ENCODE results near the gene DCST1. TPM values are rescaled to one million over a fixed set of nuclear protein-coding genes. Genes with fewer than 3 reads are reported as not detected.

DCST1 gene
- total RNA-seq, 1 experiment from 2014 or later = 0.32 TPM

DNA sequence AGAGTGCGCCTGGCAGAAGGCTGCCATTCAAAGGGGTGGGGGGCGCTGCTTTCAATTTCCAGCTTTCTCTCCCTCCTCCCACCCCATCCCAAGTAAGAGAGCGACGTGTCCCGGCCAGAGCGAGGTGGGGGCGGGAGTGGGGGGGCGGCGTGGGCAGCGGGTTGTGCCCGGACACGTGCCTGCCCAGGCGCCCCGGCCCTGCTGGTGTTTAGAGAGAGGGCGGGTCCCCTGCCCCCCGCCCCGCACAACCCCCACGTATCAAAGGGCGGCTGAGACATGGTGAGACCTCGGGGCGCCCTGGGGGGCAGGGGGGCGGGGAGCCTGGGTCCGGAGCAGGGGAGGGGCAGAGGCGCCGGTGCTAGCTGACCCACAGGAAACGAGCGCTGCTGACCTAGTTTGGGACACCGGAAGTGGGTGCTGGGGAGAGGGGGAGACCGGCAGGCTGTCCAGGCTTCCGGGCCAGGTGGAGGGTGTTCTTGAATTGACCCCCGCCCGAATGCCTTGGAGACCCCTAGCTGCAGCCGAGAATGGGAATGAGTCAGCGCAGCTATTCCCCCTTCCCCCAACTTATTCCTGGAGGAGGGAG is 29.8 kb upstream of the DCST1 start:
- BruUV-seq (replicated peaks) = no TSS peak
- ChIA-PET POLR2A (interaction anchor here (1.0 to 1.5 kb wide), 2 partner anchors 13 to 32 kb away, joined by 3 to 6 read pairs; no protein-coding TSS in a partner anchor), CTCF (interaction anchor here (1.2 to 2.3 kb wide), 2 partner anchors 12 to 47 kb away, joined by 3 to 7 read pairs; partner anchors contain the start of gene ADAM15), RAD21 (ENCODE audit: low non-redundant PET in 1 of 2, low total read pairs in 2 of 2, uncharacterized antibody in 2 of 2, unreplicated experiment in 2 of 2) (interaction anchor here in 1 of 2 experiments (0.7 kb wide), 1 partner anchor 81 kb away, joined by 3 read pairs; no protein-coding TSS in a partner anchor)
- no peaks in the 10 kb centered on the region for H3K9me2 ChIP-seq (ENCODE audit: insufficient read depth)
- peak; percentile 13; the same call in 1 of the 2 replicates for ATAC-seq
- peaks cover 0 to 2% of the 10 kb centered on the region in 2 experiments; a peak in 2 of 4 replicates for H3K36me3 ChIP-seq (ENCODE audit: control insufficient read depth in 1 of 2, insufficient read depth in 2 of 2, low read length in 2 of 2)
- H3K79me2 ChIP-seq (ENCODE audit: insufficient read depth, low read length) = peaks cover 63% of the 10 kb centered on the region
- H2AFZ ChIP-seq (ENCODE audit: low read depth, low read length, poor library complexity, severe bottlenecking) = no peak overlapping the region
- H3K4me2 ChIP-seq (ENCODE audit: low read length) = peak overlapping the region; percentile 80
- peak overlapping the region; percentile 97 for H3K27ac ChIP-seq (ENCODE audit: low read depth, low read length)
- TF ChIP-seq RAD21 (IDR thresholded peaks at IDR 0.05; ENCODE audit: low read depth) (no peak), POLR2A (IDR thresholded peaks at IDR 0.05; ENCODE audit: borderline replicate concordance, extremely low read depth, insufficient read depth, insufficient read length) (peak; percentile 38), POLR2AphosphoS5 (IDR thresholded peaks at IDR 0.05; ENCODE audit: low read depth, low read length) (peak; percentile 50; the same call in 1 of the 2 replicates), SIN3A (IDR thresholded peaks at IDR 0.05; ENCODE audit: low read depth) (no peak)
- TF ChIP-seq, protein P1, sequence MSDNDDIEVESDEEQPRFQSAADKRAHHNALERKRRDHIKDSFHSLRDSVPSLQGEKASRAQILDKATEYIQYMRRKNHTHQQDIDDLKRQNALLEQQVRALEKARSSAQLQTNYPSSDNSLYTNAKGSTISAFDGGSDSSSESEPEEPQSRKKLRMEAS (IDR thresholded peaks at IDR 0.05) = no peak
- H3K4me3 ChIP-seq (replicated peaks in 1 of 2; ENCODE audit: low read depth in 1 of 2, low read length in 2 of 2) = peak overlapping the region; percentile 97 to 98
- H4K20me1 ChIP-seq (ENCODE audit: insufficient read depth) = no peaks in the 10 kb centered on the region
- intact Hi-C loops (cut with micrococcal nuclease) = loop anchor here (2.0 to 5.0 kb wide), 2 partner anchors 13 to 48 kb away; partner anchors contain the start of gene ADAM15
- H3K4me1 ChIP-seq (ENCODE audit: control insufficient read depth in 1 of 2, insufficient read depth in 2 of 2, low read length in 2 of 2) = peaks cover 13 to 73% of the 10 kb centered on the region in 2 experiments
- no peaks in the 10 kb centered on the region for H3K27me3 ChIP-seq (ENCODE audit: insufficient read depth, low read length)
- no peak for DNase-seq (ENCODE audit: low read depth, low spot score)
- H3K9ac ChIP-seq (ENCODE audit: low read length) = peak overlapping the region; percentile 93
- no peaks in the 10 kb centered on the region for H3K9me3 ChIP-seq (ENCODE audit: control insufficient read depth in 1 of 2, insufficient read depth in 1 of 2, low read depth in 1 of 2, low read length in 2 of 2)

DNA sequence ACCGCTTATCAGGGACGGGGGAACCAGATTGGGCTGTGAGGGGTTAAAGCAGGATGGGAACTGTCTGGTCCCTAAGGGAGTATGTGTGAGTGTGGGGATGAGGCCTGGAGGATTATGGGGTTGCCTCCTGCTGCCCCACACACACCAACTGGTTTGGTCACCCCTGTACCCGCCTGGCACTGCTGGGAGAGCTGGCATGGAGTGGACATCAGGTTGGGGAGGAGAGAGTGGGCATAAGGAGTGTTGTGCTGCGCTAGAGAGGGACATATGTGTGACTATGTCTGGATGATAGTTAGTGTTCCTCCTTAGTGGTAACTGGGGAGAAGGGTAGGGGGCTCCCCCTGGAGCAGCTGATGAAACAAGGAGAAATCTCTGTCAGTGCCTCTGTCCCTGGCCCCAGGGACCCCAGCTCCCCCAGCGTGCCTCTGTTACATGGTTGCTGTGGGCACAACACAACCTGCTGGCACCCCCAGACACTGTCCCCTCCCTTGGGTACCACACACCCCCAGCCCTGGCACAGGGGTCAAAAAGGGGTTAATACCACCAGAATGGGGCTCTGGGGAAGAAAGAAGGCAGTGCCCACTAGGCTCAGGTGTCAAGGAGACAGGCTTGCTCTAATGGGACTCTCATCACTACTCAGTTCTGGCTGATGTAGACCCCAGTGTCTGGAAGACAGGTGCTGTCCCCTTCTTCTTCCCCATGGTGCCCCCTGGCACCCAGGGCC is 29.1 kb upstream of the DCST1 start:
- Histone ChIP-seq H3K27me3 (ENCODE audit: insufficient read depth, low read length) (no peaks in the 10 kb centered on the region), H3K27ac (ENCODE audit: low read depth, low read length) (peak overlapping the region; percentile 97), H4K20me1 (ENCODE audit: insufficient read depth) (no peaks in the 10 kb centered on the region), H3K9me2 (ENCODE audit: insufficient read depth) (no peaks in the 10 kb centered on the region), H3K9ac (ENCODE audit: low read length) (peak overlapping the region; percentile 93), H3K79me2 (ENCODE audit: insufficient read depth, low read length) (peaks cover 65% of the 10 kb centered on the region), H3K9me3 (ENCODE audit: control insufficient read depth in 1 of 2, insufficient read depth in 1 of 2, low read depth in 1 of 2, low read length in 2 of 2) (no peaks in the 10 kb centered on the region), H2AFZ (ENCODE audit: low read depth, low read length, poor library complexity, severe bottlenecking) (no peak overlapping the region), H3K4me2 (ENCODE audit: low read length) (peak overlapping the region; percentile 80), H3K4me3 (replicated peaks in 1 of 2; ENCODE audit: low read depth in 1 of 2, low read length in 2 of 2) (peak overlapping the region; percentile 97 to 98), H3K36me3 (ENCODE audit: control insufficient read depth in 1 of 2, insufficient read depth in 2 of 2, low read length in 2 of 2) (peaks cover 0 to 2% of the 10 kb centered on the region in 2 experiments; a peak in 2 of 4 replicates), H3K4me1 (ENCODE audit: control insufficient read depth in 1 of 2, insufficient read depth in 2 of 2, low read length in 2 of 2) (peaks cover 11 to 66% of the 10 kb centered on the region in 2 experiments)
- RAD21 ChIA-PET (ENCODE audit: low non-redundant PET in 1 of 2, low total read pairs in 2 of 2, uncharacterized antibody in 2 of 2, unreplicated experiment in 2 of 2) = no interaction called here
- CTCF ChIA-PET = interaction anchor here (1.2 to 2.3 kb wide), 2 partner anchors 12 to 47 kb away, joined by 3 to 7 read pairs; partner anchors contain the start of gene ADAM15
- intact Hi-C loops (cut with micrococcal nuclease) = loop anchor here (5.0 kb wide), 1 partner anchor 48 kb away; the partner anchor contains the start of gene ADAM15
- DNase-seq (ENCODE audit: low read depth, low spot score) (no peak), ATAC-seq (no peak)
- TSS peak; percentile 37 for BruUV-seq (replicated peaks)
- POLR2A ChIA-PET = interaction anchor here (1.0 to 1.5 kb wide), 2 partner anchors 13 to 32 kb away, joined by 3 to 6 read pairs; no protein-coding TSS in a partner anchor
- no peak for TF ChIP-seq SP1 (IDR thresholded peaks at IDR 0.05; ENCODE audit: low read depth)
- TF ChIP-seq, protein P2, sequence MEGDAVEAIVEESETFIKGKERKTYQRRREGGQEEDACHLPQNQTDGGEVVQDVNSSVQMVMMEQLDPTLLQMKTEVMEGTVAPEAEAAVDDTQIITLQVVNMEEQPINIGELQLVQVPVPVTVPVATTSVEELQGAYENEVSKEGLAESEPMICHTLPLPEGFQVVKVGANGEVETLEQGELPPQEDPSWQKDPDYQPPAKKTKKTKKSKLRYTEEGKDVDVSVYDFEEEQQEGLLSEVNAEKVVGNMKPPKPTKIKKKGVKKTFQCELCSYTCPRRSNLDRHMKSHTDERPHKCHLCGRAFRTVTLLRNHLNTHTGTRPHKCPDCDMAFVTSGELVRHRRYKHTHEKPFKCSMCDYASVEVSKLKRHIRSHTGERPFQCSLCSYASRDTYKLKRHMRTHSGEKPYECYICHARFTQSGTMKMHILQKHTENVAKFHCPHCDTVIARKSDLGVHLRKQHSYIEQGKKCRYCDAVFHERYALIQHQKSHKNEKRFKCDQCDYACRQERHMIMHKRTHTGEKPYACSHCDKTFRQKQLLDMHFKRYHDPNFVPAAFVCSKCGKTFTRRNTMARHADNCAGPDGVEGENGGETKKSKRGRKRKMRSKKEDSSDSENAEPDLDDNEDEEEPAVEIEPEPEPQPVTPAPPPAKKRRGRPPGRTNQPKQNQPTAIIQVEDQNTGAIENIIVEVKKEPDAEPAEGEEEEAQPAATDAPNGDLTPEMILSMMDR (IDR thresholded peaks at IDR 0.05 in 2 of 3, conservative IDR thresholded peaks at IDR 0.05 in 1 of 3; ENCODE audit: borderline replicate concordance in 1 of 3, insufficient read depth in 1 of 3, low read depth in 2 of 3, low read length in 2 of 3) = no peak
- no peak for TF ChIP-seq YY1 (IDR thresholded peaks at IDR 0.05; ENCODE audit: extremely low read depth, insufficient replicate concordance, low read depth, low read length)
- TF ChIP-seq ZFX (IDR thresholded peaks at IDR 0.05) = no peak
- TF ChIP-seq EGR1 (IDR thresholded peaks at IDR 0.05; ENCODE audit: low read depth) = no peak
- TF ChIP-seq EZH2 (IDR thresholded peaks at IDR 0.05) = no peak
- TF ChIP-seq JUND (IDR thresholded peaks at IDR 0.05) = no peak
